Measurements from ENCODE around the gene RND2. TPM values are rescaled to one million over a fixed set of nuclear protein-coding genes. Genes with fewer than 3 reads are reported as not detected.

The RND2 gene
- total RNA-seq, 1 donor, result 0.36 TPM

DNA sequence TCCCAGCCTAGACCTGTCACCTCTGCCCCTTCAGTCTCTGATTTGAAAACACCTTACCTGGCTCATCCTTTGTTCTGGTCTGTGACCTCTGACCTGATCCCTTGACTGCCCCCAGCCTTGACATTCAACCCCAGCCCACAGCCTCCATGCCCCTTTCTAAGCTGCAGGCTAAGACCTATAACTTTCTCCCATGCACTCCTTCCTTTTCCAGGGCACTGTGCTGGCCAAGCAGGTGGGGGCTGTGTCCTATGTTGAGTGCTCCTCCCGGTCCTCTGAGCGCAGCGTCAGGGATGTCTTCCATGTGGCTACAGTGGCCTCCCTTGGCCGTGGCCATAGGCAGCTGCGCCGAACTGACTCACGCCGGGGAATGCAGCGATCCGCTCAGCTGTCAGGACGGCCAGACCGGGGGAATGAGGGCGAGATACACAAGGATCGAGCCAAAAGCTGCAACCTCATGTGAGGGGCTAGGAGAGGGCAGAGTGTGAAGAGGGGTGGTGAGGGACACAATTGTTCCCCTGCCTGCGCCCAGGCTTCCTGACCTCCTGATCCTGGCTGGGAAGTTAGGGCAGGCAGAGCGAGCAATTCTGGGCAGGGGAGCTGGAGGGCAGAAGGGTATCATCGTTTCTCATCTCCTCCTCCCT lies 3.3 kb downstream of the RND2 start:
- no peak overlapping the region for H3K27ac ChIP-seq (ENCODE audit: low read depth, low read length)
- H3K4me2 ChIP-seq (ENCODE audit: insufficient read depth, low read length), result no peak overlapping the region
- DNase-seq (ENCODE audit: insufficient read length, low spot score, missing footprints), result peak; percentile 6

DNA sequence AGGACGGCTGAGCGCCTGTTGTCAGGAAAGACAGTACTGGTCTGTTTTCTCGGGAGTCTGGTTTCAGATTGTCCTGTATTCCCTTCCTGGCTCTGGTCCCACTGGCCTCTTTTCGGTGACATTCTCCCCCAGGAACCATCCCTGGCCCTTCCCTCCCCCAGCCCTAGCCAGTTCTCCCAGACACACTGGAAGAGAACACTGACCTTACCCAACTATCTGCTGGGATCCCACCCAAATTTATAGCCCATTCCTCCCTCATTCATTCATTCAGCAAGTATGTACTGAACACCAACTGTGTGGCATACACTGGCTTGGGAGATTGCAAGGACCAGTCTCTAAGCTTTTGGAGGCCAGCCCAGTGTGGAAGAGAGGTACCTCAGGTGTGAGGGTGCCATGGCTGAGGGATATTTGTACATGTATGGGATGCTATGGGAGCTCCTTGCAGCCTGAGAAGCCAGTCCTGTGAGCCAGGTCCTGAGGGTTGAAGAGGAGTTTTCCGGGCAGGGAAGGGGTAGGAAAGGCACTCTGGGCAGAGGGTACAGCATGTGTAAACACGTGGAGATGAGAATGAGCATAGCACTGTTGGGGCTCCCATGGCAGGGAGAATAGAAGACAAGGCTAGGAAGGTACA lies 5.2 kb downstream of the RND2 start:
- no peaks in the 10 kb centered on the region for H3K79me2 ChIP-seq (ENCODE audit: insufficient read depth, low read length)
- H3K36me3 ChIP-seq (ENCODE audit: insufficient read depth, low read length), result no peaks in the 10 kb centered on the region
- no peaks in the 10 kb centered on the region for H3K27me3 ChIP-seq (ENCODE audit: insufficient read depth, low read length)
- H3K4me1 ChIP-seq (ENCODE audit: insufficient read depth, low read length), result no peaks in the 10 kb centered on the region
- H3K27ac ChIP-seq (ENCODE audit: low read depth, low read length), result no peak overlapping the region
- TF ChIP-seq, protein P1, sequence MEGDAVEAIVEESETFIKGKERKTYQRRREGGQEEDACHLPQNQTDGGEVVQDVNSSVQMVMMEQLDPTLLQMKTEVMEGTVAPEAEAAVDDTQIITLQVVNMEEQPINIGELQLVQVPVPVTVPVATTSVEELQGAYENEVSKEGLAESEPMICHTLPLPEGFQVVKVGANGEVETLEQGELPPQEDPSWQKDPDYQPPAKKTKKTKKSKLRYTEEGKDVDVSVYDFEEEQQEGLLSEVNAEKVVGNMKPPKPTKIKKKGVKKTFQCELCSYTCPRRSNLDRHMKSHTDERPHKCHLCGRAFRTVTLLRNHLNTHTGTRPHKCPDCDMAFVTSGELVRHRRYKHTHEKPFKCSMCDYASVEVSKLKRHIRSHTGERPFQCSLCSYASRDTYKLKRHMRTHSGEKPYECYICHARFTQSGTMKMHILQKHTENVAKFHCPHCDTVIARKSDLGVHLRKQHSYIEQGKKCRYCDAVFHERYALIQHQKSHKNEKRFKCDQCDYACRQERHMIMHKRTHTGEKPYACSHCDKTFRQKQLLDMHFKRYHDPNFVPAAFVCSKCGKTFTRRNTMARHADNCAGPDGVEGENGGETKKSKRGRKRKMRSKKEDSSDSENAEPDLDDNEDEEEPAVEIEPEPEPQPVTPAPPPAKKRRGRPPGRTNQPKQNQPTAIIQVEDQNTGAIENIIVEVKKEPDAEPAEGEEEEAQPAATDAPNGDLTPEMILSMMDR (IDR thresholded peaks at IDR 0.05; ENCODE audit: extremely low read depth, low read depth, low read length), result no peak
- H2AFZ ChIP-seq (ENCODE audit: low read length), result peak overlapping the region; percentile 36
- H4K20me1 ChIP-seq (ENCODE audit: insufficient read depth, low read length), result no peaks in the 10 kb centered on the region
- DNase-seq (ENCODE audit: insufficient read length, low spot score, missing footprints), result peak; percentile 76
- no peaks in the 10 kb centered on the region for H3K9me3 ChIP-seq (ENCODE audit: low read depth, low read length)
- H3K4me2 ChIP-seq (ENCODE audit: insufficient read depth, low read length), result no peak overlapping the region
- no peak overlapping the region for H3K4me3 ChIP-seq (ENCODE audit: insufficient read depth, low read length)

More for the DNA sequence above, 3.3 kb downstream of the RND2 start:
- Histone ChIP-seq H3K36me3 (ENCODE audit: insufficient read depth, low read length) (no peaks in the 10 kb centered on the region), H3K4me1 (ENCODE audit: insufficient read depth, low read length) (peaks cover 3% of the 10 kb centered on the region), H3K79me2 (ENCODE audit: insufficient read depth, low read length) (no peaks in the 10 kb centered on the region), H4K20me1 (ENCODE audit: insufficient read depth, low read length) (no peaks in the 10 kb centered on the region), H3K27me3 (ENCODE audit: insufficient read depth, low read length) (no peaks in the 10 kb centered on the region), H2AFZ (ENCODE audit: low read length) (no peak overlapping the region), H3K9me3 (ENCODE audit: low read depth, low read length) (no peaks in the 10 kb centered on the region), H3K4me3 (ENCODE audit: insufficient read depth, low read length) (no peak overlapping the region)
- TF ChIP-seq, protein P1 (IDR thresholded peaks at IDR 0.05; ENCODE audit: extremely low read depth, low read depth, low read length), result no peak

DNA sequence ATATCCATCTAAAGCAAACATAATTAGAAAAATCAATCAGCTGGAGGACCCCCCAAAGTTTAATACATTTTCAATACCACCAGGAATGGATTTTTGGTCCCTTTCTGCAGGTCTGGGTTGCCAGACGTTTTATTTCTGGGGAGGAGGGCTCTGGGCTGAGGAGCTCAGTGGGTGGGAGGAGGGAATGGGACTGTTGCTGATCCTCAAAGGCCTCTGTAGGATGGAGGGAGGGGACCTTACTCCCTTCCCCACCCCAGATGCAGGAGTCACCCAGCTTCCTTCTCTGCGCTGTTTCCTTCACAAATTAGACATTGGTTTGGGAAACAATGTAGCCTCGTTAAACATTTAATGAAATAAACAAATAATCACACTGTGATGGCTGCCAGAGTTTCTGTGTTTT lies 6.6 kb downstream of the RND2 start:
- H3K4me1 ChIP-seq (ENCODE audit: insufficient read depth, low read length), result no peaks in the 10 kb centered on the region
- H3K9me3 ChIP-seq (ENCODE audit: low read depth, low read length), result no peaks in the 10 kb centered on the region
- H3K4me2 ChIP-seq (ENCODE audit: insufficient read depth, low read length), result no peak overlapping the region
- DNase-seq (ENCODE audit: insufficient read length, low spot score, missing footprints), result peak; percentile 17
- no peak overlapping the region for H3K4me3 ChIP-seq (ENCODE audit: insufficient read depth, low read length)
- TF ChIP-seq, protein P1 (IDR thresholded peaks at IDR 0.05; ENCODE audit: extremely low read depth, low read depth, low read length), result no peak
- H3K27ac ChIP-seq (ENCODE audit: low read depth, low read length), result no peak overlapping the region
- no peaks in the 10 kb centered on the region for H3K36me3 ChIP-seq (ENCODE audit: insufficient read depth, low read length)
- no peak overlapping the region for H2AFZ ChIP-seq (ENCODE audit: low read length)
- H4K20me1 ChIP-seq (ENCODE audit: insufficient read depth, low read length), result no peaks in the 10 kb centered on the region
- no peaks in the 10 kb centered on the region for H3K27me3 ChIP-seq (ENCODE audit: insufficient read depth, low read length)
- no peaks in the 10 kb centered on the region for H3K79me2 ChIP-seq (ENCODE audit: insufficient read depth, low read length)
